ENCODE measurements around the gene SPTBN1.

DNA sequence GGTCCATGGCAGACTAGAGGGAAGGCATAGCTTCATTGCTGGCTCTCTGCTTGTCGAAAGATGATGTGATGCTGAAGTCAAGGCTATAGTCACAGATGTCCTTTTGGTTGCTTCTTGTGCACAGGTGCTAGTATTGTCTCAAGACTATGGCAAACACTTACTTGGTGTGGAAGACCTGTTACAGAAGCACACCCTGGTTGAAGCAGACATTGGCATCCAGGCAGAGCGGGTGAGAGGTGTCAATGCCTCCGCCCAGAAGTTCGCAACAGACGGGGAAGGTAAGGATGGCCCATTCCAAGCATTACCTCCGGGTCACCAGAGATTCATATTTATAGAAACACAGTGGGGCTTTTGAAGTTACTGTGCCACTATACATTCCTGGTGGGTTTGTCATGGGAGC is 171.8 kb downstream of the SPTBN1 start:
- TF ChIP-seq, protein P1, sequence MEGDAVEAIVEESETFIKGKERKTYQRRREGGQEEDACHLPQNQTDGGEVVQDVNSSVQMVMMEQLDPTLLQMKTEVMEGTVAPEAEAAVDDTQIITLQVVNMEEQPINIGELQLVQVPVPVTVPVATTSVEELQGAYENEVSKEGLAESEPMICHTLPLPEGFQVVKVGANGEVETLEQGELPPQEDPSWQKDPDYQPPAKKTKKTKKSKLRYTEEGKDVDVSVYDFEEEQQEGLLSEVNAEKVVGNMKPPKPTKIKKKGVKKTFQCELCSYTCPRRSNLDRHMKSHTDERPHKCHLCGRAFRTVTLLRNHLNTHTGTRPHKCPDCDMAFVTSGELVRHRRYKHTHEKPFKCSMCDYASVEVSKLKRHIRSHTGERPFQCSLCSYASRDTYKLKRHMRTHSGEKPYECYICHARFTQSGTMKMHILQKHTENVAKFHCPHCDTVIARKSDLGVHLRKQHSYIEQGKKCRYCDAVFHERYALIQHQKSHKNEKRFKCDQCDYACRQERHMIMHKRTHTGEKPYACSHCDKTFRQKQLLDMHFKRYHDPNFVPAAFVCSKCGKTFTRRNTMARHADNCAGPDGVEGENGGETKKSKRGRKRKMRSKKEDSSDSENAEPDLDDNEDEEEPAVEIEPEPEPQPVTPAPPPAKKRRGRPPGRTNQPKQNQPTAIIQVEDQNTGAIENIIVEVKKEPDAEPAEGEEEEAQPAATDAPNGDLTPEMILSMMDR (IDR thresholded peaks at IDR 0.05) = no peak
- TF ChIP-seq POLR2A (IDR thresholded peaks at IDR 0.05) = no peak
